HG03064 (cell line): ENCODE data around the gene SH3RF1.

Experiments
- ATAC-seq: cut with Tn5 transposase; IDR thresholded peaks from one replicate; pipeline ENCODE4 v1.9.1; 2021; ENCODE audit warnings: low read depth; ENCODE audit not compliant: unreplicated experiment

Gene SH3RF1

GRCh38 chr4:169142391-169142790, 128.4 kb downstream of the SH3RF1 start:
- no peak for ATAC-seq

GRCh38 chr4:169139021-169139420, 131.7 kb downstream of the SH3RF1 start:
- ATAC-seq = no peak

GRCh38 chr4:169137558-169137920, 133.2 kb downstream of the SH3RF1 start:
- ATAC-seq = no peak

- no peak for ATAC-seq
Observed at GRCh38 chr4:169136796-169137557, 133.8 kb downstream of the SH3RF1 start.

- ATAC-seq = no peak
Observed at GRCh38 chr4:169136330-169136729, 134.4 kb downstream of the SH3RF1 start.

- ATAC-seq = no peak
Observed at GRCh38 chr4:169135776-169136175, 135.0 kb downstream of the SH3RF1 start.

GRCh38 chr4:169133932-169134331, 136.8 kb downstream of the SH3RF1 start:
- no peak for ATAC-seq

- no peak for ATAC-seq
Observed at GRCh38 chr4:169132561-169133305, 138.0 kb downstream of the SH3RF1 start.

- ATAC-seq = no peak
Observed at GRCh38 chr4:169131556-169132208, 139.1 kb downstream of the SH3RF1 start.

GRCh38 chr4:169128902-169129301, 141.9 kb downstream of the SH3RF1 start:
- ATAC-seq = no peak

GRCh38 chr4:169127314-169127713, 143.4 kb downstream of the SH3RF1 start:
- ATAC-seq = no peak

- no peak for ATAC-seq
Observed at GRCh38 chr4:169124661-169125060, 146.1 kb downstream of the SH3RF1 start.

- no peak for ATAC-seq
Observed at GRCh38 chr4:169122422-169122821, 148.3 kb downstream of the SH3RF1 start.

- no peak for ATAC-seq
Observed at GRCh38 chr4:169121861-169122382, 148.8 kb downstream of the SH3RF1 start.

- no peak for ATAC-seq
Observed at GRCh38 chr4:169120624-169121023, 150.1 kb downstream of the SH3RF1 start.

- no peak for ATAC-seq
Observed at GRCh38 chr4:169119536-169119935, 151.2 kb downstream of the SH3RF1 start.

GRCh38 chr4:169117591-169118081, 153.1 kb downstream of the SH3RF1 start:
- ATAC-seq = no peak

GRCh38 chr4:169116270-169116901, 154.4 kb downstream of the SH3RF1 start:
- no peak for ATAC-seq

- ATAC-seq = no peak
Observed at GRCh38 chr4:169115897-169116254, 154.9 kb downstream of the SH3RF1 start.

- no peak for ATAC-seq
Observed at GRCh38 chr4:169115144-169115896, 155.4 kb downstream of the SH3RF1 start.
